Measurements from ENCODE around the gene DDX10. TPM values are rescaled to one million over a fixed set of nuclear protein-coding genes. Genes with fewer than 3 reads are reported as not detected.

DDX10 gene
- total RNA-seq, 1 experiment from 2014 or later: 48.3 TPM

- H4K5ac ChIP-seq (ENCODE audit: insufficient read length, low read depth, low read length): no peak overlapping the region
- H3K27ac ChIP-seq (ENCODE audit: insufficient read length, low read depth, low read length): no peak overlapping the region
- no peaks in the 10 kb centered on the region for H3K9me3 ChIP-seq (ENCODE audit: control insufficient read depth, low read depth, low read length)
- H2BK20ac ChIP-seq (ENCODE audit: low read depth, low read length, poor library complexity, severe bottlenecking): no peak overlapping the region
- no peak overlapping the region for H3K27ac Mint-ChIP-seq
- no peak overlapping the region for H3K4me3 Mint-ChIP-seq
- H3K14ac ChIP-seq (ENCODE audit: insufficient read depth, low read length): no peak overlapping the region
- no peak overlapping the region for H4K8ac ChIP-seq (replicated peaks; ENCODE audit: insufficient read length, low read depth, low read length)
- no peak for TF ChIP-seq CTCF (conservative IDR thresholded peaks at IDR 0.05)
- DNase-seq: no peak
- no peak overlapping the region for H2BK5ac ChIP-seq (ENCODE audit: insufficient read length, low read length)
- no peak overlapping the region for H4K91ac ChIP-seq (ENCODE audit: insufficient read length, low read depth, low read length)
- H2BK15ac ChIP-seq (ENCODE audit: low read depth, low read length): no peak overlapping the region
- H3K4me2 ChIP-seq (ENCODE audit: insufficient read depth, insufficient read length, low read length): no peak overlapping the region
- H3K23ac ChIP-seq (ENCODE audit: insufficient read length, low read depth, low read length): no peak overlapping the region
- no peak overlapping the region for H3K56ac ChIP-seq (ENCODE audit: insufficient read length, low read depth, low read length)
- H3K4me1 Mint-ChIP-seq: peaks cover 14 to 15% of the 10 kb centered on the region in 2 experiments
- no peak overlapping the region for H3K9ac ChIP-seq (ENCODE audit: extremely low read depth, insufficient read length, low read length)
- H3K79me1 ChIP-seq (ENCODE audit: insufficient read depth, low read depth, low read length, poor library complexity, severe bottlenecking): peaks cover 5% of the 10 kb centered on the region
- WGBS (ENCODE audit: extremely low coverage, insufficient read length, low lambda C conversion rate): no CpG with 5 or more reads among the region's 5 CpGs
- H3K36me3 Mint-ChIP-seq (ENCODE audit: insufficient read depth in 1 of 3, low read depth in 3 of 3): peaks cover 1 to 10% (median 7%) of the 10 kb centered on the region in 3 experiments; a peak in 3 of 7 replicates
- H2BK12ac ChIP-seq (ENCODE audit: insufficient read length, low read depth, low read length): no peak overlapping the region
- no peak overlapping the region for H2AK5ac ChIP-seq (ENCODE audit: insufficient read length, low read length)
- H3T11ph ChIP-seq (ENCODE audit: low read length): no peak overlapping the region
- H3K27me3 Mint-ChIP-seq (ENCODE audit: low read depth): 0 out of 2 replicates have a peak, but pooled peaks cover 2% of the 10 kb centered on the region
- H3K79me2 ChIP-seq (ENCODE audit: insufficient read depth, low read length): peaks cover 22% of the 10 kb centered on the region; the same call in 1 of the 2 replicates
- H2AFZ ChIP-seq (ENCODE audit: low read length): no peak overlapping the region
- no peak overlapping the region for H2BK120ac ChIP-seq (ENCODE audit: low read depth, low read length, poor library complexity, severe bottlenecking)
- H3K4ac ChIP-seq (ENCODE audit: low read depth, low read length): no peak overlapping the region
- peaks cover 4% of the 10 kb centered on the region; the same call in 1 of the 2 replicates for H3K4me1 ChIP-seq (ENCODE audit: insufficient read depth, low read length)
- H3K9me3 Mint-ChIP-seq: no peaks in the 10 kb centered on the region; a peak in 1 of 5 replicates
- H3K27me3 ChIP-seq (ENCODE audit: insufficient read depth, low read length): no peaks in the 10 kb centered on the region
- H3K23me2 ChIP-seq (ENCODE audit: insufficient read length, low read depth, low read length, poor library complexity, severe bottlenecking): peaks cover 3% of the 10 kb centered on the region
- H4K20me1 ChIP-seq (ENCODE audit: control insufficient read depth, insufficient read depth, insufficient read length): no peaks in the 10 kb centered on the region
- no peak overlapping the region for H3K18ac ChIP-seq (ENCODE audit: insufficient read length, low read depth, low read length)
Measured at GRCh38 chr11:108663154-108663877, 1.6 kb upstream of the DDX10 start.
